ENCODE measurements around the gene DRC1.
"Not testable (repeated sequence)": the region's sequence is repeated elsewhere in the genome, so short reads cannot be mapped to it uniquely, and the experiment has no call there.

The DRC1 gene

GRCh38 chr2:26359886-26360473 lies 41.7 kb upstream of the DRC1 start:
- no peak for TF ChIP-seq CTCF (IDR thresholded peaks at IDR 0.05; ENCODE audit: low read depth, low read length)
- H3K4me3 ChIP-seq (replicated peaks in 1 of 2; ENCODE audit: low read depth in 2 of 2, low read length in 2 of 2), result no peak overlapping the region
- no peak for DNase-seq (ENCODE audit: low read depth in 2 of 2)

GRCh38 chr2:26363323-26363722 lies 38.4 kb upstream of the DRC1 start:
- H3K4me3 ChIP-seq (replicated peaks in 1 of 2; ENCODE audit: low read depth in 2 of 2, low read length in 2 of 2), result no peak overlapping the region
- DNase-seq (ENCODE audit: low read depth in 2 of 2), result peak in 1 of 2 donors; percentile 46
- TF ChIP-seq CTCF (IDR thresholded peaks at IDR 0.05; ENCODE audit: low read depth, low read length), result no peak

- H3K4me3 ChIP-seq (replicated peaks in 1 of 2; ENCODE audit: low read depth in 2 of 2, low read length in 2 of 2), result no peak overlapping the region
- DNase-seq (ENCODE audit: low read depth in 2 of 2), result no peak
- TF ChIP-seq CTCF (IDR thresholded peaks at IDR 0.05; ENCODE audit: low read depth, low read length), result no peak
Observed at GRCh38 chr2:26363958-26364357, 37.8 kb upstream of the DRC1 start.

DNA sequence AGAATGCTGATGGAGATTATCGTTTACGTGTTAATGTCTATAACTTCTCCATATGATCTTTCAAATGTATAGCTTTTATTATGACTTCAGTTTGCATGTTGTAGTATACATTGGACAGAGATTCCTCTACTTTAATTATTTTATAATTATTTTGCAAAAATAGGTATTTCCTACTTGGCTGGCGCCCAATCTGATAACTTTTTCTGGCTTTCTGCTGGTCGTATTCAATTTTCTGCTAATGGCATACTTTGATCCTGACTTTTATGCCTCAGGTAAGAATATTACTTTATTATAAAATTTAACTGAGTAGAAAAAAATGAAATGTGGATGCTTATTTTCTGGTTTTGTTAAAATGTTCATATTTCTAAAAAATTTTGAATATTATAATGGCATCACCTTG lies 37.1 kb upstream of the DRC1 start:
- no peak overlapping the region for H3K4me3 ChIP-seq (replicated peaks in 1 of 2; ENCODE audit: low read depth in 2 of 2, low read length in 2 of 2)
- TF ChIP-seq CTCF (IDR thresholded peaks at IDR 0.05; ENCODE audit: low read depth, low read length), result no peak
- no peak for DNase-seq (ENCODE audit: low read depth in 2 of 2)

DNA sequence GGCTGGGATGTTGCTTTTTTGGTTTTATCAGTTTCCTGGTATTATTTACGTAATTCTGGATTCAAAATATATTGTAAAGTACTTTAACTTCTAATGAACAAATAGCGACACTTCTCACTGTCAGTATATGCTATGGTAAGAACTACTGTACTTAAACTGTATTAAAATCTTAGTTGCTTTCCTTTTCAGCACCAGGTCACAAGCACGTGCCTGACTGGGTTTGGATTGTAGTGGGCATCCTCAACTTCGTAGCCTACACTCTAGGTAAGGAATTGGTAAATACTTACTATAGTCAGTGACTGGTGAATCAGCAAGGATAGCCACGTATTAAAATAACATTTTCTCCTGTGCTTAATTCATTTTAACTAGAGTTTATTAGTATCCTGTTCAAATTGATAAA lies 34.8 kb upstream of the DRC1 start:
- TF ChIP-seq CTCF (IDR thresholded peaks at IDR 0.05; ENCODE audit: low read depth, low read length), result no peak
- H3K4me3 ChIP-seq (replicated peaks in 1 of 2; ENCODE audit: low read depth in 2 of 2, low read length in 2 of 2), result no peak overlapping the region
- no peak for DNase-seq (ENCODE audit: low read depth in 2 of 2)

DNA sequence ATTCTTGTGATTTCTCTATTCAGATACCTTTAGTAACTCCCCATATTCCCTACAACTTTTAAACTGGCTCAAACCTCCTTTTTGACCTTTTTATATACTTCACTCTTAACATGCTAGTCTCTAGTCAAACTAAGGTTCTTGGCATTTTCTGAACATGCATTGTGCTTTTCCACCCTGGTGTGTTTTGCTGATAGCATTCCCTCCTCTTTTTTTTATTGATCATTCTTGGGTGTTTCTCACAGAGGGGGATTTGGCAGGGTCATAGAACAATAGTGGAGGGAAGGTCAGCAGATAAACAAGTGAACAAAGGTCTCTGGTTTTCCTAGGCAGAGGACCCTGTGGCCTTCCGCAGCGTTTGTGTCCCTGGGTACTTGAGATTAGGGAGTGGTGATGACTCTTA lies 32.1 kb upstream of the DRC1 start:
- not testable (repeated sequence) for H3K4me3 ChIP-seq (replicated peaks in 1 of 2; ENCODE audit: low read depth in 2 of 2, low read length in 2 of 2); DNase-seq (ENCODE audit: low read depth in 2 of 2)

DNA sequence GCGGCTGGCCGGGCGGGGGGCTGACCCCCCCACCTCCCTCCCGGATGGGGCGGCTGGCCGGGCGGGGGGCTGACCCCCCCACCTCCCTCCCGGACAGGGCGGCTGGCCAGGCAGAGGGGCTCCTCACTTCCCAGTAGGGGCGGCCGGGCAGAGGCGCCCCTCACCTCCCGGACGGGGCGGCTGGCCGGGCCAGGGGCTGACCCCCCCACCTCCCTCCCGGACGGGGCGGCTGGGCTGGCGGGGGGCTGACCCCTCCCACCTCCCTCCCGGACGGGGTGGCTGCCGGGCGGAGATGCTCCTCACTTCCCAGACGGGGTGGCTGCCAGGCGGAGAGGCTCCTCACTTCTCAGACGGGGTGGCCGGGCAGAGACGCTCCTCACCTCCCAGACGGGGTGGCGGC lies 30.8 kb upstream of the DRC1 start:
- DNase-seq (ENCODE audit: low read depth in 2 of 2); H3K4me3 ChIP-seq (replicated peaks in 1 of 2; ENCODE audit: low read depth in 2 of 2, low read length in 2 of 2): not testable (repeated sequence)

- no peak for DNase-seq (ENCODE audit: low read depth in 2 of 2)
- TF ChIP-seq CTCF (IDR thresholded peaks at IDR 0.05; ENCODE audit: low read depth, low read length), result no peak
- no peak overlapping the region for H3K4me3 ChIP-seq (replicated peaks in 1 of 2; ENCODE audit: low read depth in 2 of 2, low read length in 2 of 2)
Observed at GRCh38 chr2:26376799-26377198, 24.9 kb upstream of the DRC1 start.
